KOPT-K1 (cell line): ENCODE results near the gene KLHL7.

Experiments used
- H3K27ac ChIP-seq: fragments of 200-600 bp; sonication (generic); 2 replicates; pipeline ENCODE4 v1.5.1; 2016; ENCODE audit warnings: antibody characterized with exemption, mild to moderate bottlenecking, low read depth, low read length; ENCODE audit not compliant: poor library complexity, severe bottlenecking
- H3K36me3 ChIP-seq: fragments of 200-600 bp; sonication (generic); 2 replicates; pipeline ENCODE4 v1.5.1; 2017; ENCODE audit warnings: antibody characterized with exemption, mild to moderate bottlenecking, low read length, moderate library complexity; ENCODE audit not compliant: insufficient read depth
- H3K9me3 ChIP-seq: fragments of 200-600 bp; sonication (generic); 2 replicates; pipeline ENCODE4 v1.5.1; 2017; ENCODE audit warnings: antibody characterized with exemption, low read length, mild to moderate bottlenecking; ENCODE audit not compliant: insufficient read depth, poor library complexity, severe bottlenecking

KLHL7 gene

GRCh38 chr7:23098460-23098859 lies 7.1 kb upstream of the KLHL7 start:
- Histone ChIP-seq H3K36me3 (no peaks in the 10 kb centered on the region), H3K9me3 (peaks cover 25% of the 10 kb centered on the region), H3K27ac (no peak overlapping the region)

- no peak overlapping the region for H3K27ac ChIP-seq
Observed at GRCh38 chr7:23100697-23101096, 4.9 kb upstream of the KLHL7 start.

GRCh38 chr7:23105086-23105643 lies 420 bp upstream of the KLHL7 start:
- Histone ChIP-seq H3K36me3 (0 out of 2 replicates have a peak, but pooled peaks cover 4% of the 10 kb centered on the region), H3K9me3 (no peaks in the 10 kb centered on the region), H3K27ac (peak overlapping the region; percentile 74)

More at GRCh38 chr7:23100697-23101096, 4.9 kb upstream of the KLHL7 start:
- Histone ChIP-seq H3K36me3 (no peaks in the 10 kb centered on the region), H3K9me3 (peaks cover 18% of the 10 kb centered on the region)

- H3K9me3 ChIP-seq: no peaks in the 10 kb centered on the region
- H3K27ac ChIP-seq: peak overlapping the region; percentile 74
Observed at GRCh38 chr7:23106057-23106822, 655 bp downstream of the KLHL7 start.

GRCh38 chr7:23106823-23107663 lies 1.5 kb downstream of the KLHL7 start:
- H3K27ac ChIP-seq: peak overlapping the region; percentile 74
- no peaks in the 10 kb centered on the region for H3K9me3 ChIP-seq

More at GRCh38 chr7:23106057-23106822, 655 bp downstream of the KLHL7 start:
- 0 out of 2 replicates have a peak, but pooled peaks cover 4% of the 10 kb centered on the region for H3K36me3 ChIP-seq

GRCh38 chr7:23107781-23108180 lies 2.2 kb downstream of the KLHL7 start:
- Histone ChIP-seq H3K9me3 (no peaks in the 10 kb centered on the region), H3K36me3 (0 out of 2 replicates have a peak, but pooled peaks cover 4% of the 10 kb centered on the region), H3K27ac (no peak overlapping the region)

More at GRCh38 chr7:23106823-23107663, 1.5 kb downstream of the KLHL7 start:
- 0 out of 2 replicates have a peak, but pooled peaks cover 4% of the 10 kb centered on the region for H3K36me3 ChIP-seq

GRCh38 chr7:23108995-23109394 lies 3.4 kb downstream of the KLHL7 start:
- Histone ChIP-seq H3K36me3 (0 out of 2 replicates have a peak, but pooled peaks cover 4% of the 10 kb centered on the region), H3K9me3 (no peaks in the 10 kb centered on the region), H3K27ac (no peak overlapping the region)

- H3K9me3 ChIP-seq: no peaks in the 10 kb centered on the region
- H3K36me3 ChIP-seq: 0 out of 2 replicates have a peak, but pooled peaks cover 4% of the 10 kb centered on the region
- no peak overlapping the region for H3K27ac ChIP-seq
Observed at GRCh38 chr7:23109470-23109869, 3.9 kb downstream of the KLHL7 start.

GRCh38 chr7:23114896-23115295 lies 9.3 kb downstream of the KLHL7 start:
- no peaks in the 10 kb centered on the region for H3K36me3 ChIP-seq
- no peaks in the 10 kb centered on the region for H3K9me3 ChIP-seq
- H3K27ac ChIP-seq: no peak overlapping the region

GRCh38 chr7:23115991-23116390 lies 10.4 kb downstream of the KLHL7 start:
- no peaks in the 10 kb centered on the region for H3K36me3 ChIP-seq
- H3K27ac ChIP-seq: no peak overlapping the region
- no peaks in the 10 kb centered on the region for H3K9me3 ChIP-seq

- Histone ChIP-seq H3K9me3 (no peaks in the 10 kb centered on the region), H3K36me3 (no peaks in the 10 kb centered on the region), H3K27ac (no peak overlapping the region)
Observed at GRCh38 chr7:23117841-23118240, 12.3 kb downstream of the KLHL7 start.

GRCh38 chr7:23120106-23120505 lies 14.5 kb downstream of the KLHL7 start:
- Histone ChIP-seq H3K36me3 (peaks cover under 1% of the 10 kb centered on the region; the same call in 1 of the 2 replicates), H3K9me3 (no peaks in the 10 kb centered on the region), H3K27ac (no peak overlapping the region)

GRCh38 chr7:23121165-23121564 lies 15.6 kb downstream of the KLHL7 start:
- Histone ChIP-seq H3K27ac (no peak overlapping the region), H3K36me3 (peaks cover 11% of the 10 kb centered on the region), H3K9me3 (no peaks in the 10 kb centered on the region)

- Histone ChIP-seq H3K27ac (no peak overlapping the region), H3K36me3 (peaks cover 27% of the 10 kb centered on the region), H3K9me3 (no peaks in the 10 kb centered on the region)
Observed at GRCh38 chr7:23123007-23123406, 17.4 kb downstream of the KLHL7 start.

- Histone ChIP-seq H3K36me3 (peaks cover 29% of the 10 kb centered on the region), H3K27ac (no peak overlapping the region), H3K9me3 (no peaks in the 10 kb centered on the region)
Observed at GRCh38 chr7:23123465-23123864, 17.9 kb downstream of the KLHL7 start.
